ENCODE results near the gene PIGBOS1. TPM values are rescaled to one million over a fixed set of nuclear protein-coding genes. Genes with fewer than 3 reads are reported as not detected.

PIGBOS1 gene
- total and polyA plus RNA-seq, 9 of the 15 experiments (the other 6 are each of a cell fraction or from before 2014, with no cell fraction given) = 25.2 to 76.2 (median 46.0) TPM

GRCh38 chr15:55288006-55288717, 30.8 kb downstream of the PIGBOS1 start (continued):
- TF ChIP-seq THAP7 (CRISPR knock-in tag; IDR thresholded peaks at IDR 0.05) = no peak
- no peak for TF ChIP-seq IRF9 (tag; IDR thresholded peaks at IDR 0.05)
- TF ChIP-seq CHD4 (IDR thresholded peaks at IDR 0.05; ENCODE audit: insufficient read depth, insufficient replicate concordance, low read depth, low read length, poor library complexity, severe bottlenecking) = no peak
- TF ChIP-seq TFAP4 (CRISPR knock-in tag; IDR thresholded peaks at IDR 0.05; ENCODE audit: borderline replicate concordance) = no peak
- TF ChIP-seq NR2C2 (CRISPR knock-in tag; IDR thresholded peaks at IDR 0.05) = no peak
- TF ChIP-seq NR2C2 (tag; IDR thresholded peaks at IDR 0.05) = peak; percentile 26; the same call in 1 of the 2 replicates
- TF ChIP-seq ADNP (tag; IDR thresholded peaks at IDR 0.05) = peak; percentile 67
- TF ChIP-seq ATF7 (IDR thresholded peaks at IDR 0.05) = no peak
- TF ChIP-seq CBFA2T3 (IDR thresholded peaks at IDR 0.05) = no peak
- no peak for TF ChIP-seq E2F4 (CRISPR knock-in tag; IDR thresholded peaks at IDR 0.05; ENCODE audit: low read depth)
- TF ChIP-seq RREB1 (CRISPR knock-in tag; IDR thresholded peaks at IDR 0.05) = no peak
- TF ChIP-seq ATF4 (CRISPR knock-in tag; IDR thresholded peaks at IDR 0.05) = no peak
- TF ChIP-seq TCFL5 (CRISPR knock-in tag; conservative IDR thresholded peaks at IDR 0.05) = no peak
- no peak for TF ChIP-seq ZNF124 (CRISPR knock-in tag; IDR thresholded peaks at IDR 0.05)
- TF ChIP-seq NR2C1 (IDR thresholded peaks at IDR 0.05) = 0 out of 2 replicates have a peak, but pooled peaks have one; percentile 16
- no peak for TF ChIP-seq NR2C1 (tag; IDR thresholded peaks at IDR 0.05)
